Trophoblast cell (in vitro differentiated cells and primary cell): ENCODE data around the gene FRS3.
A peak's percentile ranks its signal among the peaks of the same experiment; 100 is the strongest.
"Not testable (repeated sequence)": the region's sequence is repeated elsewhere in the genome, so short reads cannot be mapped to it uniquely, and the experiment has no call there.

ENCODE experiments used
- DNase-seq, 2 donors: peaks; one replicate each; pipeline ENCODE4 v3.0.0-alpha.2; 2016
- H2AFZ ChIP-seq: 2 replicates; pipeline ENCODE4 v1.6.1; 2013; ENCODE audit warnings: low read length, moderate library complexity, mild to moderate bottlenecking; ENCODE audit not compliant: insufficient read depth, poor library complexity
- H2AK5ac ChIP-seq: 2 replicates; pipeline ENCODE4 v1.6.1; 2013; ENCODE audit warnings: mild to moderate bottlenecking, low read length
- H2BK120ac ChIP-seq: 2 replicates; pipeline ENCODE4 v1.6.1; 2013; ENCODE audit warnings: low read length, mild to moderate bottlenecking, moderate library complexity; ENCODE audit not compliant: insufficient read depth, poor library complexity
- H2BK12ac ChIP-seq: 2 replicates; pipeline ENCODE4 v1.6.1; 2013; ENCODE audit warnings: mild to moderate bottlenecking, low read length, moderate library complexity
- H2BK5ac ChIP-seq: 2 replicates; pipeline ENCODE4 v1.6.1; 2013; ENCODE audit warnings: low read length, low read depth, moderate library complexity, mild to moderate bottlenecking; ENCODE audit not compliant: poor library complexity
- H3K14ac ChIP-seq: 2 replicates; pipeline ENCODE4 v1.6.1; 2013; ENCODE audit warnings: mild to moderate bottlenecking, low read length
- H3K18ac ChIP-seq: 2 replicates; pipeline ENCODE4 v1.6.1; 2013; ENCODE audit warnings: mild to moderate bottlenecking, low read length
- H3K23ac ChIP-seq: 2 replicates; pipeline ENCODE4 v1.6.1; 2013; ENCODE audit warnings: low read length
- H3K27ac ChIP-seq: 2 replicates; pipeline ENCODE4 v1.5.1; 2013; ENCODE audit warnings: low read depth, mild to moderate bottlenecking, inconsistent platforms, low read length, moderate library complexity
- H3K27me3 ChIP-seq: 2 replicates; pipeline ENCODE4 v1.6.1; 2013; ENCODE audit warnings: inconsistent platforms, mild to moderate bottlenecking, low read length, moderate library complexity; ENCODE audit not compliant: insufficient read depth
- H3K36me3 ChIP-seq, 2 experiments: 1 replicate in 1 of 2; 2 replicates in 1 of 2; pipeline ENCODE4 v1.6.1; 2013; ENCODE audit warnings: low read length in 2 of 2, mild to moderate bottlenecking in 2 of 2, moderate library complexity in 1 of 2; ENCODE audit not compliant: insufficient read depth in 2 of 2, control insufficient read depth in 1 of 2
- H3K4ac ChIP-seq: 2 replicates; pipeline ENCODE4 v1.6.1; 2013; ENCODE audit warnings: low read depth, mild to moderate bottlenecking, low read length, moderate library complexity
- H3K4me1 ChIP-seq, 2 experiments: 1 replicate in 1 of 2; 2 replicates in 1 of 2; pipeline ENCODE4 v1.6.1; 2013; ENCODE audit warnings: low read length in 2 of 2, mild to moderate bottlenecking in 2 of 2, moderate library complexity in 1 of 2; ENCODE audit not compliant: insufficient read depth in 2 of 2, control insufficient read depth in 1 of 2
- H3K4me2 ChIP-seq: 2 replicates; pipeline ENCODE4 v1.6.1; 2013; ENCODE audit warnings: inconsistent platforms, mild to moderate bottlenecking, low read length, moderate library complexity
- H3K4me3 ChIP-seq: 2 replicates; pipeline ENCODE4 v1.5.1; 2013; ENCODE audit warnings: mild to moderate bottlenecking, low read depth, low read length, inconsistent platforms
- H3K79me1 ChIP-seq: one replicate; pipeline ENCODE4 v1.6.1; 2013; ENCODE audit warnings: low read length
- H3K79me2 ChIP-seq: 2 replicates; pipeline ENCODE4 v1.6.1; 2013; ENCODE audit warnings: low read length, mild to moderate bottlenecking; ENCODE audit not compliant: control insufficient read depth, insufficient read depth, poor library complexity
- H3K9ac ChIP-seq: 2 replicates; pipeline ENCODE4 v1.6.1; 2013; ENCODE audit warnings: mild to moderate bottlenecking, low read length
- H3K9me3 ChIP-seq: 2 replicates; pipeline ENCODE4 v1.6.1; 2013; ENCODE audit warnings: low read depth, mild to moderate bottlenecking, control low read depth, inconsistent platforms, low read length; ENCODE audit not compliant: insufficient read depth
- H4K12ac ChIP-seq: 2 replicates; pipeline ENCODE4 v1.6.1; 2013; ENCODE audit warnings: low read depth, mild to moderate bottlenecking, low read length, moderate library complexity
- H4K8ac ChIP-seq: 2 replicates; pipeline ENCODE4 v1.6.1; 2013; ENCODE audit warnings: low read depth, mild to moderate bottlenecking, low read length, moderate library complexity
- H4K91ac ChIP-seq: one replicate; pipeline ENCODE4 v1.6.1; 2013; ENCODE audit warnings: low read depth, mild to moderate bottlenecking, low read length, moderate library complexity
- WGBS: extraction: QIAGEN DNeasy Blood & Tissue Kit; methylation state at CpG from one replicate; pipeline ENCODE4 v1.1.7; 2013; ENCODE audit warnings: missing lambda C conversion rate; ENCODE audit not compliant: insufficient read length, insufficient coverage; ENCODE audit errors: extremely low coverage; 5-methylcytosine and 5-hydroxymethylcytosine counted together

FRS3 gene

GRCh38 chr6:41811946-41812345, 32.2 kb upstream of the FRS3 start:
- not testable (repeated sequence) for H3K9ac ChIP-seq, H3K14ac ChIP-seq, H4K91ac ChIP-seq, H2AK5ac ChIP-seq, H2BK12ac ChIP-seq, DNase-seq, H3K4ac ChIP-seq, H3K23ac ChIP-seq, H2BK5ac ChIP-seq, H3K27ac ChIP-seq, H3K79me2 ChIP-seq, H3K36me3 ChIP-seq, H4K8ac ChIP-seq, H3K4me3 ChIP-seq, H2AFZ ChIP-seq, H4K12ac ChIP-seq, H2BK120ac ChIP-seq, H3K9me3 ChIP-seq, H3K4me2 ChIP-seq, H3K4me1 ChIP-seq, H3K27me3 ChIP-seq, H3K18ac ChIP-seq
- no CpG with 5 or more reads among the region's 13 CpGs for WGBS
- peaks cover 12% of the 10 kb centered on the region for H3K79me1 ChIP-seq

DNA sequence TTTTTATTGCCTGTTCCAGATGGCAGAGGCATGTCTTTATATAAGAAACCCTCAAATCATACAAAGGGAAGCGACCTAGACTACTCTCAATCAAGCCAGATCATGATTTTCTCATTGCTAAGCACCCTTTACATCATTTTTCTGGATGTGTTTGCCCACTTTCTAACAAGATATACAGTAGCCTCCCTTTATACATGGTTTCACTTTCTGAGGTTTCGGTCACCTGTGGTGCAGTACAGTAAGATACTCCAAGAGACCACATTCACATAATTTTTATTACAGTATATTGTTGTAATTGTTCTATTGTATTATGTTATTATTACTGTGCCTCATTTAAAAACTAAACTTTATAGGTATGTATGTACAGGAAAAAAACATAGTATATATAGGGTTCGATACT, 31.4 kb upstream of the FRS3 start:
- H3K79me1 ChIP-seq = peaks cover 8% of the 10 kb centered on the region
- no CpG with 5 or more reads among the region's 3 CpGs for WGBS
- no peaks in the 10 kb centered on the region for H3K27me3 ChIP-seq
- H3K36me3 ChIP-seq = peaks cover 4 to 7% of the 10 kb centered on the region in 2 experiments
- H3K4ac ChIP-seq = no peak overlapping the region
- H4K8ac ChIP-seq = no peak overlapping the region
- no peak for DNase-seq
- H3K23ac ChIP-seq = no peak overlapping the region
- H3K4me2 ChIP-seq = no peak overlapping the region
- H2AK5ac ChIP-seq = no peak overlapping the region
- H4K91ac ChIP-seq = no peak overlapping the region
- no peak overlapping the region for H2BK120ac ChIP-seq
- H3K18ac ChIP-seq = no peak overlapping the region
- no peak overlapping the region for H2BK12ac ChIP-seq
- no peak overlapping the region for H3K4me3 ChIP-seq
- no peak overlapping the region for H3K9ac ChIP-seq
- H2BK5ac ChIP-seq = no peak overlapping the region
- H3K79me2 ChIP-seq = no peaks in the 10 kb centered on the region
- no peak overlapping the region for H2AFZ ChIP-seq
- H4K12ac ChIP-seq = no peak overlapping the region
- H3K14ac ChIP-seq = no peak overlapping the region
- peaks cover 7% of the 10 kb centered on the region in 2 experiments for H3K4me1 ChIP-seq
- no peaks in the 10 kb centered on the region for H3K9me3 ChIP-seq
- H3K27ac ChIP-seq = no peak overlapping the region

- no peak overlapping the region for H3K4me3 ChIP-seq
- H2AK5ac ChIP-seq = no peak overlapping the region
- no peaks in the 10 kb centered on the region for H3K4me1 ChIP-seq
- H3K9me3 ChIP-seq = peaks cover 3% of the 10 kb centered on the region
- no peak overlapping the region for H3K4me2 ChIP-seq
- no peak overlapping the region for H3K4ac ChIP-seq
- H3K18ac ChIP-seq = no peak overlapping the region
- no peak overlapping the region for H3K14ac ChIP-seq
- DNase-seq = no peak
- WGBS = no CpG with 5 or more reads among the region's 74 CpGs
- no peak overlapping the region for H4K91ac ChIP-seq
- no peak overlapping the region for H2BK5ac ChIP-seq
- peaks cover 8 to 15% of the 10 kb centered on the region in 2 experiments for H3K36me3 ChIP-seq
- H4K12ac ChIP-seq = no peak overlapping the region
- no peak overlapping the region for H4K8ac ChIP-seq
- no peak overlapping the region for H3K23ac ChIP-seq
- no peaks in the 10 kb centered on the region for H3K27me3 ChIP-seq
- H2BK120ac ChIP-seq = no peak overlapping the region
- H3K9ac ChIP-seq = no peak overlapping the region
- H2AFZ ChIP-seq = no peak overlapping the region
- H2BK12ac ChIP-seq = no peak overlapping the region
- H3K79me2 ChIP-seq = no peaks in the 10 kb centered on the region
- H3K79me1 ChIP-seq = no peaks in the 10 kb centered on the region
- no peak overlapping the region for H3K27ac ChIP-seq
These were observed 26.4 kb upstream of the FRS3 start for GRCh38 chr6:41805830-41806774.

GRCh38 chr6:41801380-41801779, 21.7 kb upstream of the FRS3 start:
- Histone ChIP-seq H3K14ac (no peak overlapping the region), H3K36me3 (peaks cover 4 to 15% of the 10 kb centered on the region in 2 experiments), H3K79me2 (no peaks in the 10 kb centered on the region), H3K18ac (no peak overlapping the region), H4K91ac (no peak overlapping the region), H3K79me1 (no peaks in the 10 kb centered on the region), H3K4me3 (no peak overlapping the region), H2BK5ac (no peak overlapping the region), H3K4ac (no peak overlapping the region), H3K9me3 (peaks cover 3% of the 10 kb centered on the region), H2AFZ (no peak overlapping the region), H2AK5ac (no peak overlapping the region), H3K23ac (no peak overlapping the region), H4K12ac (no peak overlapping the region), H3K9ac (no peak overlapping the region), H3K4me1 (peaks cover 0 to 2% of the 10 kb centered on the region in 2 experiments), H4K8ac (no peak overlapping the region), H3K27ac (no peak overlapping the region), H3K27me3 (no peaks in the 10 kb centered on the region), H3K4me2 (no peak overlapping the region), H2BK12ac (no peak overlapping the region), H2BK120ac (no peak overlapping the region)
- WGBS = no CpG with 5 or more reads among the region's 2 CpGs
- DNase-seq = peak in 1 of 2 donors; percentile 14
